ENCODE measurements around the gene MX1.

Gene MX1

GRCh38 chr21:41481191-41481590, 55.2 kb downstream of the MX1 start:
- H3K27me3 Mint-ChIP-seq, result peaks cover 56% of the 10 kb centered on the region
- peaks cover 6% of the 10 kb centered on the region for H3K4me1 Mint-ChIP-seq
- no peak overlapping the region for H3K4me3 Mint-ChIP-seq
- H3K36me3 Mint-ChIP-seq (ENCODE audit: insufficient read depth), result no peaks in the 10 kb centered on the region
- no peaks in the 10 kb centered on the region for H3K9me3 Mint-ChIP-seq
- no peak overlapping the region for H3K27ac Mint-ChIP-seq (ENCODE audit: low read depth)
- DNase-seq (ENCODE audit: low spot score in 2 of 2), result no peak
- ATAC-seq (replicated peaks; ENCODE audit: extremely low read depth, poor library complexity, severe bottlenecking), result no peak

GRCh38 chr21:41482301-41482700, 56.3 kb downstream of the MX1 start:
- peaks cover 5% of the 10 kb centered on the region for H3K4me1 Mint-ChIP-seq
- H3K9me3 Mint-ChIP-seq, result no peaks in the 10 kb centered on the region
- no peaks in the 10 kb centered on the region for H3K36me3 Mint-ChIP-seq (ENCODE audit: insufficient read depth)
- ATAC-seq (replicated peaks; ENCODE audit: extremely low read depth, poor library complexity, severe bottlenecking), result no peak
- H3K27ac Mint-ChIP-seq (ENCODE audit: low read depth), result no peak overlapping the region
- DNase-seq (ENCODE audit: low spot score in 2 of 2), result no peak
- no peak overlapping the region for H3K4me3 Mint-ChIP-seq
- H3K27me3 Mint-ChIP-seq, result peaks cover 61% of the 10 kb centered on the region

- DNase-seq (ENCODE audit: low spot score in 2 of 2), result no peak
- ATAC-seq (replicated peaks; ENCODE audit: extremely low read depth, poor library complexity, severe bottlenecking), result no peak
- Mint-ChIP-seq H3K4me3 (no peak overlapping the region), H3K4me1 (no peaks in the 10 kb centered on the region), H3K27me3 (peaks cover 56% of the 10 kb centered on the region), H3K27ac (ENCODE audit: low read depth) (no peak overlapping the region), H3K9me3 (no peaks in the 10 kb centered on the region), H3K36me3 (ENCODE audit: insufficient read depth) (no peaks in the 10 kb centered on the region)
These were observed 56.9 kb downstream of the MX1 start for GRCh38 chr21:41482980-41483379.

- Mint-ChIP-seq H3K36me3 (ENCODE audit: insufficient read depth) (no peaks in the 10 kb centered on the region), H3K27me3 (peaks cover 56% of the 10 kb centered on the region), H3K27ac (ENCODE audit: low read depth) (no peak overlapping the region), H3K9me3 (no peaks in the 10 kb centered on the region), H3K4me3 (no peak overlapping the region), H3K4me1 (no peaks in the 10 kb centered on the region)
- no peak for DNase-seq (ENCODE audit: low spot score in 2 of 2)
- ATAC-seq (replicated peaks; ENCODE audit: extremely low read depth, poor library complexity, severe bottlenecking), result no peak
These were observed 57.4 kb downstream of the MX1 start for GRCh38 chr21:41483415-41483814.

- Mint-ChIP-seq H3K36me3 (ENCODE audit: insufficient read depth) (no peaks in the 10 kb centered on the region), H3K27ac (ENCODE audit: low read depth) (no peak overlapping the region), H3K27me3 (peaks cover 56% of the 10 kb centered on the region), H3K9me3 (no peaks in the 10 kb centered on the region), H3K4me1 (no peaks in the 10 kb centered on the region), H3K4me3 (no peak overlapping the region)
- ATAC-seq (replicated peaks; ENCODE audit: extremely low read depth, poor library complexity, severe bottlenecking) (no peak), DNase-seq (ENCODE audit: low spot score in 2 of 2) (no peak)
These were observed 57.9 kb downstream of the MX1 start for GRCh38 chr21:41483973-41484372.

- Mint-ChIP-seq H3K36me3 (ENCODE audit: insufficient read depth) (no peaks in the 10 kb centered on the region), H3K27me3 (peaks cover 60% of the 10 kb centered on the region), H3K27ac (ENCODE audit: low read depth) (no peak overlapping the region), H3K9me3 (no peaks in the 10 kb centered on the region), H3K4me3 (no peak overlapping the region), H3K4me1 (no peaks in the 10 kb centered on the region)
- DNase-seq (ENCODE audit: low spot score in 2 of 2) (no peak), ATAC-seq (replicated peaks; ENCODE audit: extremely low read depth, poor library complexity, severe bottlenecking) (no peak)
These were observed 61.0 kb downstream of the MX1 start for GRCh38 chr21:41487082-41487481.

GRCh38 chr21:41488080-41488479, 62.0 kb downstream of the MX1 start:
- Mint-ChIP-seq H3K9me3 (no peaks in the 10 kb centered on the region), H3K36me3 (ENCODE audit: insufficient read depth) (no peaks in the 10 kb centered on the region), H3K4me1 (no peaks in the 10 kb centered on the region), H3K27me3 (peaks cover 60% of the 10 kb centered on the region), H3K4me3 (no peak overlapping the region), H3K27ac (ENCODE audit: low read depth) (no peak overlapping the region)
- ATAC-seq (replicated peaks; ENCODE audit: extremely low read depth, poor library complexity, severe bottlenecking), result no peak
- no peak for DNase-seq (ENCODE audit: low spot score in 2 of 2)

- Mint-ChIP-seq H3K36me3 (ENCODE audit: insufficient read depth) (no peaks in the 10 kb centered on the region), H3K9me3 (no peaks in the 10 kb centered on the region), H3K4me1 (no peaks in the 10 kb centered on the region), H3K4me3 (no peak overlapping the region), H3K27ac (ENCODE audit: low read depth) (no peak overlapping the region), H3K27me3 (peaks cover 70% of the 10 kb centered on the region)
- ATAC-seq (replicated peaks; ENCODE audit: extremely low read depth, poor library complexity, severe bottlenecking), result no peak
- DNase-seq (ENCODE audit: low spot score in 2 of 2), result no peak
These were observed 63.3 kb downstream of the MX1 start for GRCh38 chr21:41489329-41489728.

GRCh38 chr21:41490330-41490729, 64.3 kb downstream of the MX1 start:
- ATAC-seq (replicated peaks; ENCODE audit: extremely low read depth, poor library complexity, severe bottlenecking) (no peak), DNase-seq (ENCODE audit: low spot score in 2 of 2) (no peak)
- Mint-ChIP-seq H3K9me3 (no peaks in the 10 kb centered on the region), H3K4me1 (no peaks in the 10 kb centered on the region), H3K36me3 (ENCODE audit: insufficient read depth) (no peaks in the 10 kb centered on the region), H3K4me3 (no peak overlapping the region), H3K27ac (ENCODE audit: low read depth) (no peak overlapping the region), H3K27me3 (peaks cover 71% of the 10 kb centered on the region)

- no peaks in the 10 kb centered on the region for H3K4me1 Mint-ChIP-seq
- H3K9me3 Mint-ChIP-seq, result no peaks in the 10 kb centered on the region
- ATAC-seq (replicated peaks; ENCODE audit: extremely low read depth, poor library complexity, severe bottlenecking) (no peak), DNase-seq (ENCODE audit: low spot score in 2 of 2) (no peak)
- H3K27me3 Mint-ChIP-seq, result peaks cover 68% of the 10 kb centered on the region
- no peak overlapping the region for H3K27ac Mint-ChIP-seq (ENCODE audit: low read depth)
- H3K36me3 Mint-ChIP-seq (ENCODE audit: insufficient read depth), result no peaks in the 10 kb centered on the region
- no peak overlapping the region for H3K4me3 Mint-ChIP-seq
These were observed 65.4 kb downstream of the MX1 start for GRCh38 chr21:41491412-41491811.

GRCh38 chr21:41494242-41494641, 68.2 kb downstream of the MX1 start:
- Mint-ChIP-seq H3K27me3 (peaks cover 60% of the 10 kb centered on the region), H3K4me1 (no peaks in the 10 kb centered on the region), H3K9me3 (no peaks in the 10 kb centered on the region), H3K4me3 (no peak overlapping the region), H3K36me3 (ENCODE audit: insufficient read depth) (no peaks in the 10 kb centered on the region), H3K27ac (ENCODE audit: low read depth) (no peak overlapping the region)
- no peak for DNase-seq (ENCODE audit: low spot score in 2 of 2)
- ATAC-seq (replicated peaks; ENCODE audit: extremely low read depth, poor library complexity, severe bottlenecking), result no peak

- peaks cover 60% of the 10 kb centered on the region for H3K27me3 Mint-ChIP-seq
These were observed 71.0 kb downstream of the MX1 start for GRCh38 chr21:41497008-41497407.

GRCh38 chr21:41497788-41498187, 71.7 kb downstream of the MX1 start:
- DNase-seq (ENCODE audit: low spot score in 2 of 2), result no peak
- Mint-ChIP-seq H3K4me1 (no peaks in the 10 kb centered on the region), H3K9me3 (no peaks in the 10 kb centered on the region), H3K4me3 (no peak overlapping the region), H3K27ac (ENCODE audit: low read depth) (no peak overlapping the region), H3K36me3 (ENCODE audit: insufficient read depth) (no peaks in the 10 kb centered on the region), H3K27me3 (peaks cover 60% of the 10 kb centered on the region)
- ATAC-seq (replicated peaks; ENCODE audit: extremely low read depth, poor library complexity, severe bottlenecking), result no peak

More at GRCh38 chr21:41497008-41497407, 71.0 kb downstream of the MX1 start:
- Mint-ChIP-seq H3K9me3 (no peaks in the 10 kb centered on the region), H3K4me3 (no peak overlapping the region), H3K4me1 (no peaks in the 10 kb centered on the region), H3K36me3 (ENCODE audit: insufficient read depth) (no peaks in the 10 kb centered on the region), H3K27ac (ENCODE audit: low read depth) (no peak overlapping the region)
- no peak for DNase-seq (ENCODE audit: low spot score in 2 of 2)
- ATAC-seq (replicated peaks; ENCODE audit: extremely low read depth, poor library complexity, severe bottlenecking), result no peak

GRCh38 chr21:41499920-41500319, 73.9 kb downstream of the MX1 start:
- H3K4me3 Mint-ChIP-seq, result no peak overlapping the region
- no peak overlapping the region for H3K27ac Mint-ChIP-seq (ENCODE audit: low read depth)
- H3K27me3 Mint-ChIP-seq, result peaks cover 57% of the 10 kb centered on the region
- no peak for DNase-seq (ENCODE audit: low spot score in 2 of 2)
- ATAC-seq (replicated peaks; ENCODE audit: extremely low read depth, poor library complexity, severe bottlenecking), result no peak
- H3K36me3 Mint-ChIP-seq (ENCODE audit: insufficient read depth), result no peaks in the 10 kb centered on the region
- no peaks in the 10 kb centered on the region for H3K9me3 Mint-ChIP-seq
- no peaks in the 10 kb centered on the region for H3K4me1 Mint-ChIP-seq

Data from central memory CD8-positive, alpha-beta T cell (primary cell).